Fibroblast of skin of back (primary cell): ENCODE data around the gene FHL1.
A peak's percentile ranks its signal among the peaks of the same experiment; 100 is the strongest.

Source experiments
- DNase-seq: peaks from one replicate; pipeline ENCODE4 v3.0.0-alpha.2; 2013

The FHL1 gene

GRCh38 chrX:136258951-136259350 lies 111.6 kb downstream of the FHL1 start:
- DNase-seq = no peak

GRCh38 chrX:136259543-136259942 lies 112.2 kb downstream of the FHL1 start:
- peak; percentile 84 for DNase-seq

GRCh38 chrX:136260776-136261175 lies 113.4 kb downstream of the FHL1 start:
- peak; percentile 96 for DNase-seq
